Non-pigmented ciliary epithelial cell (primary cell): ENCODE measurements around the gene PKN2.
"Not testable (repeated sequence)": the region's sequence is repeated elsewhere in the genome, so short reads cannot be mapped to it uniquely, and the experiment has no call there.

Source experiments
- DNase-seq: peaks from one replicate; pipeline ENCODE4 v3.0.0-alpha.2; 2010; ENCODE audit warnings: low read depth

The PKN2 gene

DNA sequence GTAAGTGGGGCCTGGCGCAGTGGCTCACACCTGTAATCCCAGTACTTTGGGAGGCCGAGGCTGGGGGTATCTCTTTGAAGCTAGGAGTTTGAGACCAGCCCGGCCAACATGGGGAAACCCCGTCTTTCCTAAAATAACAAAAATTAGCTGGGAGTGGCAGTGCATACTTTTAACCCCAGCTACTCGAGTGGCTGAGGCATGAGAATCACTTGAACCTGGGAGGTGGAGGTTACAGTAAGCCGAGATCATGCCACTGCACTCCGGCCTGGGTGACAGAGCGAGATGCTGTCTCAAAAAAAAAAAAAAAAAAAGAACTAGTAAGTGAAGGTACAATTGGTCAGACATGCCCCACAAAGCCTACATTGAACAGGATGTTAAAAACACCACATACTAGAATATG, 196.6 kb downstream of the PKN2 start:
- not testable (repeated sequence) for DNase-seq

- DNase-seq = no peak
Observed at GRCh38 chr1:88883156-88883555, 199.1 kb downstream of the PKN2 start.
